ENCODE measurements around the gene PLEKHB2.
"Not testable (repeated sequence)": the region's sequence is repeated elsewhere in the genome, so short reads cannot be mapped to it uniquely, and the experiment has no call there.

Gene PLEKHB2

GRCh38 chr2:131093696-131094462 lies 11.3 kb upstream of the PLEKHB2 start:
- DNase-seq (ENCODE audit: low read depth, low spot score) = no peak

- no peak for DNase-seq (ENCODE audit: low read depth, low spot score)
Observed at GRCh38 chr2:131094463-131095281, 10.5 kb upstream of the PLEKHB2 start.

DNA sequence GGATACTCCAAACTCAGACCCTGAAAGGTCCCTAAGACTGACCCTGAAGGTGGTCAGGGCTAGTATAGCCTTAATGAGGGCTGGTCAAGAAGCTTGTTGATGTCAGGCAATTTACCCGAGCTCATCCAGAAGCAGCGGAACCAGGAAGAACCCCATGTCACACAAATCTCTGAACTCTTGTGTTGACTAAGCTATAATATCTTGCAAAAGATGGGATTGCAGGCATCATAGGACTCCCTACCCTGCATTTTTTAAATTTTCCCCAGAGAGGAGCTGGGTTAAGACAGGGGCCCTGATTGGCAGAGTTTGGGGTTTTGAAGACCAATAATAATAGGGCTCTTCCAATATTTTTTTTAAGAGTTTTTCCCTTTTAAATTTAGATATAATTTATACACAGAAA lies 2.0 kb upstream of the PLEKHB2 start:
- DNase-seq (ENCODE audit: low read depth, low spot score) = no peak

DNA sequence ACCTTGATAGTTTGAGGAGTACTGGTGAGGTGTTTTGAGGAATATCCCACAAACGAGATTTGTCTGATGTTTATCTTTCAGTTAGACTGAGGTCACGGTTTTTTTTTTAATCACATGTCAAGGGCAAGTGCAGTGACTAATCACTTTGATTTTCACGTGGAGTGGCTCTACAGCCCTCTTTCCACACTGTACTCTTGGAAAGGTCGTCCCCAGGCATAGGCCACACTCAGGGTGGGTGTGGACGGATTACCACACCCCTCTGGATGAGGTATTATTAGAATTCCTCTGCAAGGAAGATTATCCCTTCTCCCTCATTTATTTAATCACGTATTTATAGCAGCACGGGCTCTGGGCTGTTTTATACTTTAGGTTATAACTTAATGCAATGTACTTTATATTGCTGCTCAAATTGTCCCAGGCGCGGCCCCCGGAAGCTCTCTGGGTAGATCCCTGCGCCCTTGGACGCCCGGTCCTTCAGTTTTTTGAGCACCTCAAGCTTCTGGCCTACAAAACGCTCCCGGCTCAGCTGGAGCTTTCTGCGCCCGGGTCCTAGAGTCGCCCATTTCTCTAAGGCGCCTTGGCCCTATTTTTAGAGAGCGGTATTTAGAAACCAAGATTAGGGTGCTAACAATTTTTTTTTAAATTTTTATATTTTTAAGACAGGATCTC lies 515 bp upstream of the PLEKHB2 start:
- no peak for DNase-seq (ENCODE audit: low read depth, low spot score)

DNA sequence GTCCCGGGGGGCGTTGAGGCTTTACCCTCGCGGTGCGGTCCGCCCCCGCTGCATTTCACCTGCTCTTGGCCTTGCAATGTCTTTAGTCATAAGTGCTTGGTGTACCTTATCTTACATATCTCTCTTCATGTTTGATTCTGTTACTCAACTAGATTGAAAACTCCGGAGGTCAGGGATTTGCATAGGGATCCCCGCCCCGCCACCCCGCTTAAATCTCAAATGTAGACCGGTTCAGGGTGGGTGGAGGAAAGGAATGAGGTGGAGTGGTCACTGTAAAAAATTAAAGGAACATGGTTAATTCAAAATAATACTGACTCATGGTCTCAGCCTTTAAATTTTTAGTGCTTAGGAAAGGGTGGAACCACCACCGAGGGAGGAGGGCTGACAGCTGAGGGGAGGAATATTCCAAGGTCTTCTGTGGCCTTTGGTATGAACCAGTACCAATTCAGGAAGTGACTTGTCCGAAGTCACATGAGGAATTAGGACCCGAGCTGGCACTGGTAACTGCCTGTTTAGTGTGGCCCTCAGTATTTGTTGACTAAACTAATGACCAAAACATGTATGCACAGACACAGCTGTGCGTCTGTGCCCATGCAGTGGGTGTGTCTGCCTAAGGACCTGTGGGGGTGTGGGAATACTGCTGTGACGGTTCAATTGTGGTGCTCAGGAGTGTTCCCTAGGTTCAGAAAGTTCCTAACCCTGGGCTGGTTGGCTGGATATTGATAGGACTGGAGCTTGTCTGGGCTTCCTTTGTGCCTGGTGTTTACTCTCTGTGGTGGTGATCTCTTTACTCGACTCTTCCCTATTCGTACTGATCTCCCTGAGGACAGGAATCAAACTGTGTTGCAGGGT lies 1.0 kb downstream of the PLEKHB2 start:
- DNase-seq (ENCODE audit: low read depth, low spot score) = peak; percentile 47

DNA sequence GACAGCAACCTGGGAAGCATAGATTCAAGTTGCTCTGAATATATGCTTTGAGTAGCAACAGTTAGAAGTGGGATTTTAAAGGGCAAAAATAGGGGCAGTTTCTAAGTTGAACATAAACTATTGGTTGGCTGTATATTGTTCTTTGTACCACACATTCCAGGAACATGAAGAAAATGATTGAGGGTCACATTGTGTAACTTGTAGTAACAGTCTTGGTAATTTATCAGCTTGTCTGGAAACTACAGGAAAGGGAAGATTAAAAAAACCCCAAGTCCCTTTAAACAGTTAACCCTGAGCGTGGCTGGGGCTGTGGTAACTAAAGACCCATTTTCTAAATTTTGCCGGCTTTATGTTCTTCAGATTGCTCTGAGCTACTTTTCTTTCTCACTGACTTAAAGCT lies 7.4 kb downstream of the PLEKHB2 start:
- no peak for DNase-seq (ENCODE audit: low read depth, low spot score)

DNA sequence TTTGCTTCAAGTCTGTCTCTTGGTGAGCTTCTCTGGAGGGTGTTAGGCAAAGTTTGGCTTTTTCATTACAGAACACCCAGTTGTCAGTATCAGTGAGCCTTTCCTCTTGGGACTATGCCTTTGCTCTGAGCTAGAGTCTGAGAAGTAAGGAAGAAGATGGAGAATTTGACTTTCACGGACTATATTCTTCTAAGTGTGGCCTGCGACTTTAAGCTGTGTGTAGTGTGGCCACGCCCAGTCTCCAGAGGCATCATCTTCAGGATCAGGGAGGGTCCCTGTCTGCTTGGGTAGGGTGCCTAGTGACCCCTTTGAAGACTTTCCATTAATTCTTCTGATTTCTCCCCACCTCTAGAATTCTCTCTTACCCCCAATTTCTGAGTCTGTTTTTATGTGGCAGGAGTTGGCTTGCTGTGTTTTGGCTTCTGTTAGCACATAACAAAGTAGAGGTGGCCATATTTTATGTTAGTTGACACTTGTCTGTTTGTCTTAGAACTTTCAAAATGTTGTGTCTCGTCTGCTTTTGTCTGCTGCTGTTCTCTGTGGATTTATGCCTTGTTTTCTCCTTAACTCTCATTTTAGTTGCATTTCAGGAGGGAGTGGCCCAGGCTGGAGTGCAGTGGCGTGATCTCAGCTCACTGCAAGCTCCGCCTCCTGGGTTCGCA lies 8.6 kb downstream of the PLEKHB2 start:
- DNase-seq (ENCODE audit: low read depth, low spot score) = no peak

DNA sequence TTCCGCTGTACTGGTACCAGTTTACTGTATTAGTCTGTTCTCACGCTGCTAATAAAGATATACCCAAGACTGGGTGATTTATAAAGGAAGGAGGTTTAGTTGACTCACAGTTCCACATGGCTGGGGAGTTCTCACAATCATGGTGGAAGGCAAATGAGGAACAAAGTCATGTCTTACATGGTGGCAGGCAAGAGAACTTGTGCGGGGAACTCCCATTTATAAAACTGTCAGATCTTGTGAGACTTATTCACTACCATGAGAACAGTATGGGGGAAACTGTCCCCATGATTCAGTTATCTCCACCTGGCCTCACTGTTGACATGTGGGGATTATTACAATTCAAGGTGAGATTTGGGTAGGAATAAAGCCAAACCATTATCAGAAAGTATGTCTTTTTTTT lies 9.8 kb downstream of the PLEKHB2 start:
- DNase-seq (ENCODE audit: low read depth, low spot score) = not testable (repeated sequence)

DNA sequence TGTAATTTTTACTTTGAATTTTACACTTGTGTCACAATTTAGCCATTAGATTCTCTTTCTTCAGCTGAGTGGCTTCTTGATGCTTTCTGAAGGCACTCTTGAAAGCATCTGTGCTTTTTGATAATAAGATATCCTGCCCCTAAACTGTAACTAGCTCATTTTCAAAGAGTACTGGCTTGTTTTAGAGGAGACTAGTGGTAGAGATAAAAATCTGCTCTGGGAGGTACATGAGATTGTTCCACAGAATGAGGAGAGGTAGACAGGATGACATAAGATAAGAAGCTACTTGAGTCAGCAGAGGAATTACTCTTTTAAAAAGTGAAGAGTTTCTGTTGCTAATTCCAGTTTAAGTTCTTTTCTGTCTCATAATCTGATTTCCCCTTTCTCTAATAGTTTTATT lies 10.6 kb downstream of the PLEKHB2 start:
- DNase-seq (ENCODE audit: low read depth, low spot score) = no peak

DNA sequence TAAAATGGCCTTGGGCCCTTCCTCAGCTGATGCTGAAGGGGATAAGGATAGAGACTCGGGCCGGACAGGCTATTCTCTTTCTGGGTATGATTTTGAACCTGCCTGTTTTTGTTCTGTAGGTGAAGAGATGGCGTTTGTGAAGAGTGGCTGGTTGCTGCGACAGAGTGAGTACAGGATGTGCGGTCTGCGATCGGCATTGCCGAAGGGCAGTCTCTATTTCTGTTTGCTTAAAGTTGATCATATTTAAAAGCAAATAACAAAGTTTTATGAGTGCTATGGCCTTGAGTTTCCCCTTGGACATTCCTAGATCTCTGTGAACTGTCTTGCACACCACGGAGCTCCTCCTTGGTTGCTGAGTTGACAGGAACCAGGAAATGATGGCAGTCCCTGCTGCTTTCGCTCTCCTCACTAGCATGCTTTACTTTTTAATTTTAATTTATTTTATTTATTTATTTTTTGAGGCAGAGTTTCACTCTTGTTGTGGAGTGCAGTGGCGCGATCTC lies 15.7 kb downstream of the PLEKHB2 start:
- no peak for DNase-seq (ENCODE audit: low read depth, low spot score)

DNA sequence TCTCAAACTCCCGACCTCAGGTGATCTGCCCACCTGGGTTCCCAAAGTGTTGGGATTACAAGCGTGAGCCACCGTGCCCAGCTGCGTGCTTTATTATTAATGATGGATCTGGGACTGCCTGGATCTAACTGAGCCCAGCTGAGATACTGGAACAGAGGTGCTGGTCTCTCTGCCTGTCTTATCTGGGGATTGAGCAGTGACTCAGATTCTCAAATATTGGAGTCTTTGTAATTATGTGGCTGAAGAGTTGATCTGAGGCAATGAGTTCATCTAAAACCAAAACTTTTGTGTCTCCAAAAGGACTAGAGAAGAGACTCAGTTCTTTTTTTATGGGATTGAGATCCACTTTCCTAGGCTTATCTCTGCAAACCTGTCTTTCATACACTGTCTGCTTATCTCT lies 16.3 kb downstream of the PLEKHB2 start:
- DNase-seq (ENCODE audit: low read depth, low spot score) = no peak

GRCh38 chr2:131122496-131122895 lies 17.4 kb downstream of the PLEKHB2 start:
- no peak for DNase-seq (ENCODE audit: low read depth, low spot score)

DNA sequence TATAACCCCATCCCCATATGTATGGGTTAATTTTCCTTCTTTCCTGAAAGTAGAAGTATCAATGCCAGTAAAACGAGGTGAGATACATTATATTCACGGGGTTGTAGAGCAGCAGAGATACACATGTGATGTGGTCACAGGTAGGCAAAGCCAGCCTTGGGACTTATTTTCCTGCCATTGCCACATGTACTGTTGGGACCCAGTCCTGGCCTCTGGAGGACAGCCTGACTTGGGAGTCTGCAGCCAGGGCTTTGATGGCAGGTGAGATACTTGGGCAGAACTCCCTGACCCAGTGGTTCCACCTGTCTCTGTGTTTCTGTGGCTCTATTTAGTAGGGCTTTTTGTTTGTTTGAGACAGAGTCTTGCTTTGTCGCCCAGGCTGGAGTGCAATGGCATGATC lies 18.1 kb downstream of the PLEKHB2 start:
- no peak for DNase-seq (ENCODE audit: low read depth, low spot score)

DNA sequence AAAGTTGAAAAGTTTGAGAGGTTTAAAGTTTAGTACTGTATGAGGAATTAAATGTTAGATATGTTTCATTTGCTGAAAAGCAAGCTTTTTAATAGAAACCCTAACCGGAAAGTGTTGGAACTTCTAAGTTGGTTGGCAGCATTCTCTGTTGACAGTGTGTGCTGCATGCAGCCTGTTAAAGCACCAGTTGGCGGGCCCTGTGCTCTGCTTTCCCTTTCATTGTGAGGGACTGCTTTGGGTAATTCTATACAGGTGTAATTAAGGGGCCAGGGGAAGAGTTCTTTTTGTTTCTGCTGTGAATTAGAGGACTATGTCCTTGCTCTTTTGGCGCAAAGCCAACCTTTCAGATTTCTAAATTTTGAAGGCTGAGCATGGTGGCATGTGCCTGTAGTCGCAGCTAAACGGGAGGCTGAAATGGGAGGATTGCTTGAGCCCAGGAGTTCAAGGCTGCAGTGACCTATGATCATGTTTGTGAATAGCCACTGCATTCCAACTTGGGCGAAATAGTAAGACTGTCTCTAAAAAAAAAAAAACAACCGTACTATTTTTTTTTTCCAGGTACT lies 20.1 kb downstream of the PLEKHB2 start:
- no peak for DNase-seq (ENCODE audit: low read depth, low spot score)

- DNase-seq (ENCODE audit: low read depth, low spot score) = no peak
Observed at GRCh38 chr2:131126436-131126835, 21.3 kb downstream of the PLEKHB2 start.

DNA sequence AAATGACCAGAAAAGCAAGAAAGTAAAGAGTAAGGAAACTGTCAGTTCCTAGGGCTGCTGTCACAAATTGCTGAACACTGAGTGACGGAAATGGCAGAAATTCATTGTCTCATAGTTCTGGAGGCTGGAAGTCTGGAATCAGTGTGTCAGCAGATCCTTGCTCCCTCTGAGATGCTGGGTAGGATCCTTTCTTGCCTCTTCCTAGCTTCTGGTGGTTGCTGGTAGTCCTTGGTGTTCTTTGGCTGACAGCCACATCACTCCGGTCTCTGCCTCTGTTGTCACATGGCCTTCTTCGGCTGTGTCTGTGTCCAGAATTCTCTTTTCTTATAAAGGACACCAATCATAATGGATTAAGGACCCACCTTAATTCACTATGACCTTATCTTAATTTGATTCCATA lies 21.9 kb downstream of the PLEKHB2 start:
- DNase-seq (ENCODE audit: low read depth, low spot score) = no peak

- no peak for DNase-seq (ENCODE audit: low read depth, low spot score)
Observed at GRCh38 chr2:131127981-131128380, 22.8 kb downstream of the PLEKHB2 start.

DNA sequence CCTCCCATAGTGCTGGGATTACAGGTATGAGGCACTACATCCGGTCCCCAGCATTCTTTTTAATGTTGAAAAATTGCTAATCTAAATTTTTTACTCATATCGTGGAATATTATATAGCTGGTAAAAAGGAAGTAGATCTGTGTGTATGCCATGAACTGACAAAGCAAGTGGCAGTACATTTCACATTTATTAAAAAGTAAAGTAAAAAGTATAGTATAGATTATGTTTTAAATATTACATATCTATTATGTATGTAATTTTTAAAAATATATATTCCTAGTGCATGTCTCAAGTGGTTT lies 25.1 kb downstream of the PLEKHB2 start:
- DNase-seq (ENCODE audit: low read depth, low spot score) = no peak

DNA sequence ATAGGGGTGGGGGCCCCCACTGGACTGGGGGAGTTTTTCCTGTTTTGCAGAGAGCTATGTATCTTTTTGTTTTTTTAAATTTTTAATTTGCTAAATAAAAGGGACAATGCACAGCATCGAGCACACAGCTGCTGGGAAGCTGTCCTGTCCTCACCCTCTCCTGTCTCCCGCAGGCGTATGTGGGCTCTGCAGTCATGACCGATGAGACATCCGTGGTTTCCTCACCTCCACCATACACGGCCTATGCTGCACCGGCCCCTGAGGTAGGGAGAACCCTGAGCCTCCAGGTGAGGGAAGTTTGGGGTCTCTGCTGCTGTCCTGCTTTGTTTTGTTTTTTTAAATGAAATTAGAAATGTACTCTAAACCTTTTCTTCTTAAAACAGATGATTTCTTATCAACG lies 27.6 kb downstream of the PLEKHB2 start:
- DNase-seq (ENCODE audit: low read depth, low spot score) = no peak

- DNase-seq (ENCODE audit: low read depth, low spot score) = no peak
Observed at GRCh38 chr2:131140581-131140980, 35.4 kb downstream of the PLEKHB2 start.

DNA sequence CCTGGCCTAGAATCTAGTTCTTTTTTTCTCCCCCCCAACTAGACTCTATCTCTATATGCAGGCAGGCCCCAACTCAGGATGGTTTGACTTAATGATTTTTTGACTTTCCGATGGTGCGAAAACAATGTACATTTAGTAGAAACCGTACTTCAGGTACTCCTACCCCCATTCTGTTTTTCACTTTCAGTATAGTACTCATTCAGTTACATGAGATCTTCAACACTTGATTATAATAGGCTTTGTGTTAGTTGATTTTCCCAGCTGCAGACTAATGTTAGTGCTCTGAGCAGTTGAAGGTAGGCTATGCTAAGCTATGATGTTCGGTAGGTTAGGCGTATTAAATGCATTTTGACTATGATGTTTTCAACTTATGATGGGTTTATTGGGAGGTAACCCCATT lies 37.7 kb downstream of the PLEKHB2 start:
- no peak for DNase-seq (ENCODE audit: low read depth, low spot score)

Measured in ELF-1 (cell line).